NCI-H345 (cell line): ENCODE data around the gene SLU7.

Experiments
- DNase-seq: peaks from one replicate; lab custom pipeline; 2025; lab: John Stamatoyannopoulos, UW

Gene SLU7

DNA sequence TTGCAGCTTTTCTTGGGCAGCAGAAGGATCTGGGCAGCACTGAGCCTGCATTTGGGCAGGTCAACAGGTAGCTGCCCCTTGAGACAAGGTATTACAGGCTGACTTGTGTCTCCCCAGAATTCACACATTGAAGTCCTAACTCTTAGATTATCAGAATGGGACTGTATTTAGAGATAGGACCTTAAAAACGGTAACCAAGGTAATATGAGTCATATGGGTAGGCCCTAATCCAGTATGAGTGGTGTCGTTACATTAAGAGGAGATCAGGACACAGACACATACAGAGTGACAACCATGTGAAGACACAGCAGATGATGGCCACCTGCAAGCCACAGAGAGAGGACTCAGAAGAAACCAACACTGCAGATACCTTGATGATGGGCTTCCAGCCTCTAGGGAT, 51.6 kb downstream of the SLU7 start:
- DNase-seq = no peak

DNA sequence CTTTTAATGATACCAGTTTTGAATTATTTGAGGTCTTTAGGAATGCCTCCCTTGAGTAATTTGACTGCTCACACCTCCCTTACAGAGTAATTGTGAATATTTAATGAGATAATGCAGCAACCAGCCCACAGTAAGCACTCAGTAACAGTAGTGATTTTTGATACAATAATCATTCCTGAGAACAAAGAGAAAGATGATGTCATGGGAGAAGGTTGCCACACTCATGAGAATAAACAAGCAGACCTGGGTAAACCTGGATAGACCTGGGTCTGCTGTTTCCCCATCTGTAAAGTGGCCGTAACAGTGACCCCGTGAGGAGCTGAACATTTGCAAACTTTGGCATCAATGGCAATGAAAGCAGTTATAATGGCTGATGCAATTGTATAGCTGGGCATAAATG, 52.7 kb downstream of the SLU7 start:
- no peak for DNase-seq

DNA sequence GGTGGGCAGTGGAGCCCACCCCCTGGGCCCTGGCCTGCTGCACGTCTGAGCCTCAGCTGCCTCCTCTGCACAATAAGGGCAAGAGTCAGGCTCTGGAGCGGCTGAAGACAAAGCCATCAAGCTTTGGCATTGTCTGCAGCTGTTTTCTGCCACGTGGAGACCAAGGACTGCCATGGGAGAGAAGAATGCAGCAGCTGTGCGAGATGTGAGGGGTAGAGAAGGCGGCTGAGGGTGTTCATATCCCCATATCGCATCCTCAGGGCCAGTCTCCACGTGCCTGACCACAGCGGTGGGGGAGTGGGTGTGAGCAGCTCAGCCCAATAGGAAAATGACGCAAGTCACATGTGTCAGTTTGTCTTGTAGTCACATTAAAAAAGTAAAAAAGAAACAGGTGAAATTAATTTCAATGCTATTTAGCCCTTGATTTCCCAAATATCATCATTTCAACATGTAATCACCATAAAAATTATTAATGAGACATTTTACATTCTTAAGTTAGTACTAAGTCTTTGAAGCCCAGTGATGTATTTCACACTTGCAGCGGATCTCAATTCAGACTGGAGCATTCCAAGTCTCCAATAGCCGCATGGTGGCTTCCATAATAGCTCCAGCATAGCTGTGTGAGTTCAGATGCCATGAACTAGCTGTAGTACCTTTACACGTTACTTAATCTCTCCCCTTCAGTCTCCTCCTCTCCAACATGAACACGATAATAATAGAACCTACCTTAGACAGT, 55.1 kb downstream of the SLU7 start:
- no peak for DNase-seq

DNA sequence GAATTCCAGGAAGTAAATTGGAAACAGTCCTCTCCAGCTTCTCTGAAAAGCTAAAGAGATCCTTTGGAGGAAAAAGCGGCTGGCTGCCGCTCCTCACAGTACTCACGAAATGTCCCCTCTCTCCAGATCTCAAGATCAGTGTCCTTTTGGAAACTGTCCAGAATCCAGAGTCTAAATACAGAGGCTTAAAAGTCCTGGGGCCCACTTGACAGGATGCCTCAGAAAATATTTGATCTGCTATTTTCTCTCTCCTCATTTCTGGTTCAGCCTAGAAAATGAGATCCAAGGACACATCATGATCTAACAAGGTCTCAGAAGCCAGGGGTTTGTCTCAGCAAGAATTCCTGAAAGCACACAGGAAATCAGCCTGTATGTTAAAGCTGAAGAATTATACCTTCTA, 55.7 kb downstream of the SLU7 start:
- DNase-seq = no peak

DNA sequence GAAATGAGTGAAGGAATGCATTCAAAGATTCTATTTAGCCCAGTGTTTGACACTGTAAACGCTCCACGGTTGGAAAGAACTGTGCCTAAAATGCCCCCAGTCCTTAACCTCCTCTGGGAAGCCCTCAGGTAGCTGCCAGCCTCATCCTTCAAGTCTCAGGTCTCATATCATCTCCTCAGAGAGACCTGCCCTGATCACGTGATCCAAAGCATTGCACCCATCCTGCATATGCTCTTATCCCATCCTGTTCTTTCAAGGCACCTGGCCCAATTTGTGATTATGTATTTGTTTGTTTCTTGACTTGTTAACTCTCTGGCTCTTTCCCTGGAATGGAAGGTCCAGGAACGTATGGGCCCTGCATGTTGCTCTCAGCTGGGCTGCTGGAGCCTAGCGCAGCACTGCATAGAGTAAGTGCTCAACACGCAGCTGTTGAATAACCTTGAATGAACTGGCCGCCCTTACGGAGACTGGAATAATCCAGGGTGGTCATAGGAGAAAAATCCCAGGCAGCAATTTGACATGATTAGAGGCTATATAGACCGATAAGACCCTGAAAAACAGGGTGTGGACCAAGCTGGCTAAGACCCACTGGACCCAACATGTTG, 57.2 kb downstream of the SLU7 start:
- no peak for DNase-seq

DNA sequence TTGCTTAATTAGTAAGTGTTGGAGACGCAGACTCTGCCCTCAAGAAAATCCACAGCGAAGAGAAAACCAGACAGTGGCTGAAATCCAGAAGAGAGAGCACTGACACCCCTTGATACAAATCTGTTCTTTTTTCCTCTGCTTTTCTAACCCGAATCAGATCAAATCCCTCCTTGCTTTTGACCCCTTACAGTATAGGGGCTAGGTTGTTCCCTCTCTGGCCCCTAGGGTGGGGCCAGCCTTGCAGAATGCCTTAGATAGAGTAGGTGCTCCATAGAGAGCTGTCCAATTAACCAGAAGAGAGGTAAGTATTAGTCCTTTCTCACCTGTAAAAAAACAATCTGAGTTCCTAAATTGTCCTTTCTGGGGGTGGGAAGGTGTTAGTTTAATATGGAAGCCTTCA, 58.6 kb downstream of the SLU7 start:
- DNase-seq = no peak

DNA sequence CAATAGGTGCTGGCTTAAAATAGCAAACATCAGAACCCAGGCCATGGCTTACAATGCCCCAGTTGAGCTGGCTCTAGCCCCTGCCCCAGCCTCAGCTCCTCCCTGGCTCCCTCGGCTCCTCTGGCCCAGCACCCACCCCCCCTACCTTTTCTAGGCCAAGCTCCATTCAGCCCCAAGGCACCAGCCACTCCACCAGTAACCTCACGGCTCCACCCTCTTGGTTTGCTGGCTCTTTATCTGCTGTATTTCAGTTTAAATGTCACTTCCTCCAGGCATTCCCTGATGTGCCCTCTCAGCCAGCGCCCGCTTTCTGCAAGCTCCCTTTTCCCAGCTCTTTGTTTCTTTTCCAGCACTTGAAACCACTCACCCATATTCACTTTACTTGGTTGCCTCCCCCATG, 59.1 kb downstream of the SLU7 start:
- no peak for DNase-seq

DNA sequence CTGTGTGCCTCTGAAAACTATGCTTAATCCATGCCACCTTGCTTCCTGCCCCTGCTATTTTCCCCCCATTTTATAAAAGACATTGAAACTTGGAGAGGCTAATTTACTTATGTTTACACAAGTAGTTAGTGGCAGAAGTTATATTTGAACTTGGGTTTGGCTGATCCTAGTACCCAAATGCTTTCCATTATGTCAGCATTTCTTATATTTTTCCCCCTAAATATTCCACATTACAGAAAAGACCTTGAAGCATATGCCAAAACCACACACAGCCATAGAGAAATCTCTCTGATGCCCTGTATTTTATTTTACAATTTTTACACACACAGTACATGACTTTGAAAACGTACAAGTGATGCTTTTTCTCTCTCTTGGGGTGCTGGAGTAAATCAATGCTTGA, 59.6 kb downstream of the SLU7 start:
- no peak for DNase-seq

DNA sequence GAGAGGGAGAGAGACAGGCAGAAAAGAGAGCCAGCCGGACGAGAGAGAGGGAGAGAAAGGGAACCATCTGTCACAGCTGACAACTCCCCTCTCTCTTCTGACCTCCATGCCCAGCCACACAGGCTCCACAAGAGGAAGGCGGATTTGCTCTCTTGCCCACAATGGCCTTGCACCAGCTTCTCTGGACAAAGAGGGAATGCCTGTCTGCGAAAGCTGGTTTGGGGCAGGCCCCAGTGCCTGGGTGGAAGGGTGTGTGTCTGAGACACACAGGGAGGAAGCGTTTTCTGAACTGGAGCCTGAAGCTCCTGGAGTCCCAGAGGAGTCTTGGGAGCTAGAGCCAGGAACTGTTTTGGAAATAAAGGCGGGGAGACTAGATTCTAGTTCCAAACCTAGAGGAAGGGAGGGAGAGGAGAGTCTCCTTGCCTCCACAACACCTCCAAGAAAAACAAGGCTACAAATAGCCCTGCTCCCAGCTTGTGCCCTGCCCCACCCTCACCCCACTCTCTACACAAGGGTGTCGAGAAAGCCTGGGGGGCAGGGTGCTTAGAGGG, 60.9 kb downstream of the SLU7 start:
- no peak for DNase-seq

DNA sequence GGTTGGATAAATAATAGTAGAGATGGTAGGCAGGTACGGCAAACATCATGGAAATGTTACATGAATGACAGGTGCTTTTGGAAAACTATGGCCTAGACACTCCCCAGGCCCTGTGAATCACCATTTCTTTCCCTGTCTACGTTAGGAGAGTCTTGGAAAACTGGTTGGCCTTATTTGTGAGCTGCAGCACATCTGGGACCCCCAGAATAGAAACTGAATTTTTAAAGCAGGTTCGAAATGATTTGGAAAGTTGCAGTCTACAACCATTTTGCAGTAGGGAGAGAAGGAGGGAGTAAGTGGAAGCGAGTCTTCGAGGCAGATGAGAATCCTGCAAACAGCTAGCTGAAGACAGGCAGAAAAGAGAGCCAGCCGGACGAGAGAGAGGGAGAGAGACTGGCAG, 61.5 kb downstream of the SLU7 start:
- DNase-seq = no peak

DNA sequence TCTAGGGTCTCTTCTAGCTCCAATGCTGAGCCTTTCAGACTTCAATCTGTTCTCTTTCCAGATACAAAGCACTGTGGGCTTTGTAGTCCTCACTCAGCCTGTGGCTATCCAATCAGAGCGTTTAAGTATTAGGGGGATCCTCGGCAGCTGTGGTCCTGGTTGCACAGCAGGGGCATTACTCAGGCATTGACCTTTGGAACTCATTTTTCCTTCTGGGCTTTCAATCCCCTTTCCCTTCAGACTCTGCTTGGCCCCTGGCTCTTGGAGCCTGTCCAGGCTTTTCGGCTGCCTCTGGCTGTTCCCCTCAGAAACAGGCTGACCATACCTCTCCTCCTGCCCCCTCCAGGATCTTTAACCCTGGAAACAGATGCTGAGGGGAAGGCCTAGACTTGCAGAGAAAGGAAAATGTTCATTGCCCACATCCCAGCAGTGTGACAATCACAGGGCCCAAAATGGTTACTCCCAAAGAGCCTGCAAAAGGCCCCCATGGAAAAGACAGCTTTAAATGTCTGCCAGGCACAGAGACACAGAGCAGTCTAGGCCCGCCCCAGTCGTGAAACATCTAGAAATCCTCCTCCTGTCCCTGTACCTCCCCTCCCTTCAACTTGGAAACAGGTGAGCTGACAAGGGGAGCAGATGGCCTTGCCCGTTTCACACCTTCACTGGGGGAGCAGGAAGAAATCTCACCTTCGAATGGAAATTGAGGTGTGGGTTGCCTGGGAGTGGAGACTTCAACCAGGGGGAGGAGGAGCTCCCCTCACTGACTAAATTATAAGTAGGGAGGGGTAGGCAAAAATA, 62.1 kb downstream of the SLU7 start:
- no peak for DNase-seq

DNA sequence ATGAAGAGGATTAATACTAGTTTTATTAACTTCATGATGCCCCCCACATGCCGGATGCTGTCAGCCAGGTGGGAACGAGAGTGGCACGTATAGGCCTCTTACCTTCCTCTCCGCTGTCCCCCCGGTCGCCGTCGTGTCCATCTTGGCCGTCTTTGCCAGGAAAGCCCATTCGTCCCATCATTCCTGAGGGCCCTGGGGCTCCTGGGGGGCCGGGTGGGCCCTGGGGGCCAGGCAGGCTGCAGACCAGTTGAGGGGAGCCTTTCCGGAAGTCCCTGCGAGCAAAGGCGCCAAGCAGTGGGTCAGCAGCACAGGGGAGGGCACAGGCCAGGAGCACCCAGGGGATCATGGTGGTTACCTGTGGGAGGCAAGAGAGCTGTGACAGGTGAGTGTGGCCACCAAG, 64.2 kb downstream of the SLU7 start:
- DNase-seq = no peak

DNA sequence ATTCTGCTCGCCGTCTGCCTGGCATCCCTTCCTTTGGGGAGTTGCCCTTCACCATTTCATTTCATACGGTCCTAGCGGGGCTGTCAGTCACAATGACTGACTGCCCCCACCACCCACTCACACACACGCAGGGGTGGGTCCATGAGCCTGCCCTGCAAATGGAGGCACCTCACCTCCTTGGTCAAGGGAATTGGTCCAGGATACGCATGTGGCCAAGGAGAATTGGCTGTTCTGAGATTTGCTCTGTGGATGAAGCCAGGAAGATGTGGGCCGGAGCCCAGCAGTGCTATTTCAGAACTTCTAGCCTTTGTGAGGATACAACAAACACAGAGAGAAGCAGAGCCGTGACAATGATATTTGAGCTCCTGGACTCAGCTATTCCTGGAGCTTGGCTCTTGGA, 65.5 kb downstream of the SLU7 start:
- no peak for DNase-seq

DNA sequence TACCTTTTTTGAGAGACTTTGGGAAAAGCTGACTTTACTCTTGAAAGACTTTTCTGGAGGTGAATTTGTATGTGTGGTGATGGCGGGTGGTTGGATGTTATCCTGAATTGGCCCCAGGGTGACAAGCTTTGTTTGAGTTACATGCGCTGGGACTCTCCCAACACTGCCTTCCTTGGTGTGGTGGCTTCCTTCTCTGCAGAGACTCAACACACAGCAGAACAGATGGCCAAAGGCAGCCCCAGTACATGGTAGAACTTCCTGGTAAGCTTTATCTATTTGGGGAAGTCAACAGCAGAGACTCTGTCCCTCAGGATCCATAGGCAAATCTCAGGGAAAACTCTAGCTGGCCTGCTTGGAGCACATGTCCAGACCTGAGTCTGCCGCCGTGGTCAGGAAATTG, 66.6 kb downstream of the SLU7 start:
- no peak for DNase-seq
